Endothelial cell of umbilical vein (primary cell): ENCODE measurements around the gene BACH2. TPM values are rescaled to one million over a fixed set of nuclear protein-coding genes. Genes with fewer than 3 reads are reported as not detected.

Source experiments
- BruUV-seq: library from RNA; stranded (reverse); fragments of 400-500 nt; replicated peaks from 2 replicates; lab custom pipeline; 2021; lab: Mats Ljungman, UMichigan
- CTCF ChIA-PET: fragments of 300-600, 350-600 bp; sonication (Branson Sonifier 250); formaldehyde crosslinking; loops from one replicate; lab custom pipeline; 2021; ENCODE audit warnings: antibody characterized with exemption, inconsistent platforms; lab: Charles Lee
- POLR2A ChIA-PET: fragments of 300-600, 350-600 bp; sonication (Branson Sonifier 250); formaldehyde crosslinking; loops from one replicate; lab custom pipeline; 2021; ENCODE audit warnings: antibody characterized with exemption, inconsistent platforms; lab: Charles Lee
- DNase-seq: peaks from one replicate; pipeline ENCODE4 v3.0.0-alpha.2; 2011; ENCODE audit warnings: low read depth, low spot score
- FAIRE-seq: peaks from 2 replicates; lab custom pipeline; 2011; peaks lifted over from hg19 to GRCh38; lab: Jason Lieb, UNC
- H2AFZ ChIP-seq: 2 replicates; pipeline ENCODE4 v1.6.0; 2012; ENCODE audit warnings: low read depth, low read length, control low read depth, inconsistent platforms
- H3K27ac ChIP-seq: 2 replicates; pipeline ENCODE4 v1.5.1; 2011; ENCODE audit warnings: low read depth, mild to moderate bottlenecking, control low read depth, low read length, moderate library complexity; ENCODE audit not compliant: insufficient read depth
- H3K27me3 ChIP-seq, 2 experiments: 2 replicates each; pipeline versions ENCODE4 v1.6.0 to v1.6.1; 2011; ENCODE audit warnings: low read length in 2 of 2, mixed read lengths in 1 of 2; ENCODE audit not compliant: control insufficient read depth in 2 of 2, insufficient read depth in 2 of 2
- H3K36me3 ChIP-seq, 2 experiments: 2 replicates in 1 of 2; 3 replicates in 1 of 2; pipeline ENCODE4 v1.5.1; 2011; ENCODE audit warnings: low read length in 2 of 2, mild to moderate bottlenecking in 1 of 2, moderate library complexity in 1 of 2; ENCODE audit not compliant: control insufficient read depth in 2 of 2, insufficient read depth in 2 of 2; ENCODE audit errors: extremely low read depth in 1 of 2
- H3K4me1 ChIP-seq: 3 replicates; pipeline ENCODE4 v1.5.1; 2011; ENCODE audit warnings: mild to moderate bottlenecking, low read length; ENCODE audit not compliant: control insufficient read depth, insufficient read depth; ENCODE audit errors: extremely low read depth
- H3K4me2 ChIP-seq: 2 replicates; pipeline ENCODE4 v1.6.1; 2011; ENCODE audit warnings: low read length, control low read depth, mixed read lengths; ENCODE audit not compliant: insufficient read depth
- H3K4me3 ChIP-seq, 3 experiments: fragments of 200-600 bp in 1 of 3; sonication (generic), shearing (Covaris generic) in 1 of 3; replicated peaks in 1 of 3; 2 replicates each; pipeline ENCODE4 v1.5.1; 2011 to 2016; ENCODE audit warnings: control low read depth in 3 of 3, low read length in 3 of 3, mild to moderate bottlenecking in 2 of 3, inconsistent platforms in 1 of 3, low read depth in 1 of 3, moderate library complexity in 1 of 3; ENCODE audit not compliant: insufficient read depth in 1 of 3
- H3K79me2 ChIP-seq: 2 replicates; pipeline ENCODE4 v1.6.0; 2012; ENCODE audit warnings: low read length, inconsistent platforms; ENCODE audit not compliant: control insufficient read depth, insufficient read depth
- H3K9ac ChIP-seq: replicated peaks from 2 replicates; pipeline ENCODE3; 2011; ENCODE audit warnings: low read length, control low read depth; ENCODE audit not compliant: insufficient read depth; ENCODE audit errors: extremely low read depth
- H3K9me1 ChIP-seq: replicated peaks from 3 replicates; pipeline ENCODE4 v1.6.0; 2011; ENCODE audit warnings: mild to moderate bottlenecking, low read length; ENCODE audit not compliant: control insufficient read depth, insufficient read depth; ENCODE audit errors: extremely low read depth
- H3K9me3 ChIP-seq: replicated peaks from 2 replicates; pipeline ENCODE4 v1.5.1; 2012; ENCODE audit warnings: low read length, inconsistent platforms; ENCODE audit not compliant: control insufficient read depth, insufficient read depth
- H4K20me1 ChIP-seq: replicated peaks from 2 replicates; pipeline ENCODE3; 2011; ENCODE audit warnings: mild to moderate bottlenecking, low read length; ENCODE audit not compliant: control insufficient read depth, insufficient read depth; ENCODE audit errors: extremely low read depth
- EZH2 ChIP-seq: IDR thresholded peaks from 2 replicates; pipeline ENCODE4 v1.6.1; 2012; ENCODE audit warnings: borderline replicate concordance, low read depth, mild to moderate bottlenecking, moderate library complexity, low read length, inconsistent platforms; ENCODE audit not compliant: severe bottlenecking
- FOS ChIP-seq: IDR thresholded peaks from 2 replicates; pipeline ENCODE4 v1.6.1; 2011; ENCODE audit warnings: mild to moderate bottlenecking, low read length, moderate library complexity, borderline replicate concordance; ENCODE audit not compliant: insufficient read depth
- GATA2 ChIP-seq: IDR thresholded peaks from 2 replicates; pipeline ENCODE4 v1.7.0; 2011; ENCODE audit warnings: low read depth, mild to moderate bottlenecking, moderate library complexity, mixed read lengths, low read length; ENCODE audit not compliant: insufficient read length, insufficient read depth
- JUN ChIP-seq: IDR thresholded peaks from 2 replicates; pipeline ENCODE4 v1.6.1; 2011; ENCODE audit warnings: borderline replicate concordance, low read depth; ENCODE audit not compliant: insufficient read length, insufficient read depth
- MYC ChIP-seq: IDR thresholded peaks from one replicate; pipeline ENCODE4 v1.6.1; 2011; ENCODE audit warnings: mild to moderate bottlenecking, low read depth, low read length
- POLR2A ChIP-seq: IDR thresholded peaks from 2 replicates; pipeline ENCODE4 v1.6.1; 2012; ENCODE audit warnings: low read depth, mild to moderate bottlenecking, control low read depth, low read length
- POLR2AphosphoS5 ChIP-seq: IDR thresholded peaks from 2 replicates; pipeline ENCODE4 v1.6.1; 2012; ENCODE audit warnings: low read depth, mild to moderate bottlenecking, control low read depth, low read length, moderate library complexity; ENCODE audit not compliant: insufficient read depth
- dilution Hi-C: fragments of 300-500 bp; cut with MboI; formaldehyde crosslinking; loops from one replicate; pipeline ENCODE4 v1.15.0; 2019; ENCODE audit warnings: low sequenced_read_pairs; ENCODE audit not compliant: extremely low pct_ligation_motif_present
- intact Hi-C: fragments of 100-400 bp; cut with micrococcal nuclease; formaldehyde crosslinking; loops from one replicate; pipeline ENCODE4 v1.10.0; 2022
- polyA plus RNA-seq, 4 experiments: library from polyadenylated mRNA; depleted of rRNA in 3 of 4; stranded (reverse) in 3 of 4; unstranded in 1 of 4; fragments of >200 nt; gene quantifications; 2 replicates each; pipeline versions ENCODE4 v1.2.1 to v1.2.3, GENCODE V29; 2011 to 2012; ENCODE audit warnings: missing spikeins in 1 of 4
- total RNA-seq: library from RNA; stranded (reverse); gene quantifications from 2 replicates; pipeline ENCODE4 v1.2.3, GENCODE V29; 2021
- TF ChIP-seq, protein P1 (sequence below): IDR thresholded peaks from 2 replicates; pipeline ENCODE4 v1.6.1; 2011; ENCODE audit not compliant: insufficient read depth, insufficient read length
- TF ChIP-seq, protein P2 (sequence below), 2 donors: IDR thresholded peaks; 1 replicate in 1 of 2; 2 replicates in 1 of 2; pipeline ENCODE4 v1.5.1; 2011; ENCODE audit warnings: low read length in 2 of 2, mild to moderate bottlenecking in 2 of 2, moderate library complexity in 2 of 2, control low read depth in 1 of 2, inconsistent platforms in 1 of 2, low read depth in 1 of 2; ENCODE audit not compliant: insufficient read depth in 1 of 2; ENCODE audit errors: extremely low read depth in 1 of 2

Gene BACH2
- total and polyA plus RNA-seq, 2 donors (not counting 3 experiments of a cell fraction or from before 2014, with no cell fraction given), result 1.7 to 5.6 TPM

GRCh38 chr6:89975366-89975765 is 321.3 kb downstream of the BACH2 start:
- H4K20me1 ChIP-seq, result peaks cover 2% of the 10 kb centered on the region
- intact Hi-C loops, result loop anchor here (10.0 kb wide), 1 partner anchor 109 kb away; no protein-coding TSS in a partner anchor
- H3K9me3 ChIP-seq, result no peaks in the 10 kb centered on the region
- dilution Hi-C loops, result no loop called here
- POLR2A ChIA-PET, result no interaction called here
- H3K79me2 ChIP-seq, result no peaks in the 10 kb centered on the region
- no TSS peak for BruUV-seq
- no peak overlapping the region for H3K9ac ChIP-seq
- TF ChIP-seq, protein P1, sequence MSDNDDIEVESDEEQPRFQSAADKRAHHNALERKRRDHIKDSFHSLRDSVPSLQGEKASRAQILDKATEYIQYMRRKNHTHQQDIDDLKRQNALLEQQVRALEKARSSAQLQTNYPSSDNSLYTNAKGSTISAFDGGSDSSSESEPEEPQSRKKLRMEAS, result no peak
- TF ChIP-seq EZH2 (no peak), GATA2 (no peak), POLR2A (no peak), JUN (no peak), FOS (no peak), MYC (no peak), POLR2AphosphoS5 (no peak)
- TF ChIP-seq, protein P2, sequence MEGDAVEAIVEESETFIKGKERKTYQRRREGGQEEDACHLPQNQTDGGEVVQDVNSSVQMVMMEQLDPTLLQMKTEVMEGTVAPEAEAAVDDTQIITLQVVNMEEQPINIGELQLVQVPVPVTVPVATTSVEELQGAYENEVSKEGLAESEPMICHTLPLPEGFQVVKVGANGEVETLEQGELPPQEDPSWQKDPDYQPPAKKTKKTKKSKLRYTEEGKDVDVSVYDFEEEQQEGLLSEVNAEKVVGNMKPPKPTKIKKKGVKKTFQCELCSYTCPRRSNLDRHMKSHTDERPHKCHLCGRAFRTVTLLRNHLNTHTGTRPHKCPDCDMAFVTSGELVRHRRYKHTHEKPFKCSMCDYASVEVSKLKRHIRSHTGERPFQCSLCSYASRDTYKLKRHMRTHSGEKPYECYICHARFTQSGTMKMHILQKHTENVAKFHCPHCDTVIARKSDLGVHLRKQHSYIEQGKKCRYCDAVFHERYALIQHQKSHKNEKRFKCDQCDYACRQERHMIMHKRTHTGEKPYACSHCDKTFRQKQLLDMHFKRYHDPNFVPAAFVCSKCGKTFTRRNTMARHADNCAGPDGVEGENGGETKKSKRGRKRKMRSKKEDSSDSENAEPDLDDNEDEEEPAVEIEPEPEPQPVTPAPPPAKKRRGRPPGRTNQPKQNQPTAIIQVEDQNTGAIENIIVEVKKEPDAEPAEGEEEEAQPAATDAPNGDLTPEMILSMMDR (IDR thresholded peaks at IDR 0.05; ENCODE audit: extremely low read depth in 1 of 2, insufficient read depth in 1 of 2, low read depth in 1 of 2, low read length in 2 of 2), result no peak
- H3K27me3 ChIP-seq, result peaks cover 0 to 8% of the 10 kb centered on the region in 2 experiments
- FAIRE-seq, result no peak
- CTCF ChIA-PET, result interaction anchor here (0.7 to 1.7 kb wide), 3 partner anchors 13 to 417 kb away, joined by 3 read pairs; no protein-coding TSS in a partner anchor
- no peak overlapping the region for H2AFZ ChIP-seq
- H3K9me1 ChIP-seq, result no peaks in the 10 kb centered on the region
- no peak overlapping the region for H3K4me2 ChIP-seq
- H3K4me1 ChIP-seq, result no peaks in the 10 kb centered on the region
- no peak overlapping the region for H3K4me3 ChIP-seq
- H3K27ac ChIP-seq, result no peak overlapping the region
- no peaks in the 10 kb centered on the region for H3K36me3 ChIP-seq
- DNase-seq, result no peak
